IMR-90 (cell line): ENCODE data around the gene LRIT2.

Source experiments
- CEBPB ChIP-seq: IDR thresholded peaks from 2 replicates; pipeline ENCODE4 v1.6.1; 2012; ENCODE audit warnings: low read depth, low read length, improper control_type of control experiment
- ELK1 ChIP-seq: fragments of 150-350 bp; IDR thresholded peaks from 2 replicates; pipeline ENCODE4 v1.6.1; 2016; ENCODE audit warnings: low read depth, mild to moderate bottlenecking, low read length, moderate library complexity, borderline replicate concordance
- FOS ChIP-seq: fragments of 150-350 bp; IDR thresholded peaks from 2 replicates; pipeline ENCODE4 v1.6.1; 2016; ENCODE audit warnings: low read depth, low read length
- MAFK ChIP-seq: IDR thresholded peaks from 2 replicates; pipeline ENCODE4 v1.6.1; 2012; ENCODE audit warnings: low read depth, low read length, improper control_type of control experiment
- MXI1 ChIP-seq: IDR thresholded peaks from 2 replicates; pipeline ENCODE4 v1.6.1; 2012; ENCODE audit warnings: low read depth, mild to moderate bottlenecking, low read length, moderate library complexity, borderline replicate concordance
- POLR2A ChIP-seq: IDR thresholded peaks from 2 replicates; pipeline ENCODE4 v1.6.1; 2012; ENCODE audit warnings: mild to moderate bottlenecking, low read depth, low read length
- RAD21 ChIP-seq: IDR thresholded peaks from 2 replicates; pipeline ENCODE4 v1.6.1; 2012; ENCODE audit warnings: low read length, improper control_type of control experiment
- RCOR1 ChIP-seq: IDR thresholded peaks from 2 replicates; pipeline ENCODE4 v1.6.1; 2012; ENCODE audit warnings: mild to moderate bottlenecking, low read length, improper control_type of control experiment; ENCODE audit not compliant: insufficient replicate concordance
- SMC3 ChIP-seq: fragments of 150-350 bp; IDR thresholded peaks from 2 replicates; pipeline ENCODE4 v1.6.1; 2016; ENCODE audit warnings: low read depth, mild to moderate bottlenecking, antibody characterized with exemption, low read length, moderate library complexity
- USF2 ChIP-seq: fragments of 150-350 bp; IDR thresholded peaks from 2 replicates; pipeline ENCODE4 v1.6.1; 2017; ENCODE audit warnings: mild to moderate bottlenecking, antibody characterized with exemption, low read length, low read depth
- TF ChIP-seq, protein P1 (sequence below): conservative IDR thresholded peaks from 2 replicates; pipeline ENCODE4 v1.5.1; 2012; ENCODE audit warnings: mild to moderate bottlenecking, low read depth, low read length, improper control_type of control experiment

DNA sequence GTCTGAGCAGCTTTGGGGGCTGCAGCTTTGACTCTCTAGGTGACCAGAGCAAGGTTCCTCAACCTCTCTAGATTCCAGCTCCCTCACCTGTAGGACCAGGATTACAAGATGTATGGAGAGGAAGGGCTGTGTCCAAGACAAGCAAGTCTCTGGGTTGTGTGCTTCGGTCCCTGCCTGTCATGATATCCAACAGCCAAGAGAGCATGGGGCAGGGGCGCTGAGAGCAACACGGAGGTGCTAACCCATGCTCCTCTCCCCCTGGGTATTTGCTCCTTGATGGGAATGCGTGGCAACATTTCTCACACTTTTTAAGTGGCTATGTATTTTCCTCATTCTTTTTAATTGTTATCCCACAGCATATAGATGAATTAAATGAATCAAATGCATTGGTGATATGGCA is 20.7 kb downstream of the LRIT2 start:
- TF ChIP-seq POLR2A (no peak), ELK1 (no peak), USF2 (no peak), SMC3 (no peak), RAD21 (no peak), MAFK (no peak), RCOR1 (no peak), MXI1 (no peak), FOS (no peak), CEBPB (no peak)
- TF ChIP-seq, protein P1, sequence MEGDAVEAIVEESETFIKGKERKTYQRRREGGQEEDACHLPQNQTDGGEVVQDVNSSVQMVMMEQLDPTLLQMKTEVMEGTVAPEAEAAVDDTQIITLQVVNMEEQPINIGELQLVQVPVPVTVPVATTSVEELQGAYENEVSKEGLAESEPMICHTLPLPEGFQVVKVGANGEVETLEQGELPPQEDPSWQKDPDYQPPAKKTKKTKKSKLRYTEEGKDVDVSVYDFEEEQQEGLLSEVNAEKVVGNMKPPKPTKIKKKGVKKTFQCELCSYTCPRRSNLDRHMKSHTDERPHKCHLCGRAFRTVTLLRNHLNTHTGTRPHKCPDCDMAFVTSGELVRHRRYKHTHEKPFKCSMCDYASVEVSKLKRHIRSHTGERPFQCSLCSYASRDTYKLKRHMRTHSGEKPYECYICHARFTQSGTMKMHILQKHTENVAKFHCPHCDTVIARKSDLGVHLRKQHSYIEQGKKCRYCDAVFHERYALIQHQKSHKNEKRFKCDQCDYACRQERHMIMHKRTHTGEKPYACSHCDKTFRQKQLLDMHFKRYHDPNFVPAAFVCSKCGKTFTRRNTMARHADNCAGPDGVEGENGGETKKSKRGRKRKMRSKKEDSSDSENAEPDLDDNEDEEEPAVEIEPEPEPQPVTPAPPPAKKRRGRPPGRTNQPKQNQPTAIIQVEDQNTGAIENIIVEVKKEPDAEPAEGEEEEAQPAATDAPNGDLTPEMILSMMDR = no peak
